ENCODE results near the gene PRKCI. TPM values are rescaled to one million over a fixed set of nuclear protein-coding genes. Genes with fewer than 3 reads are reported as not detected.

The PRKCI gene
- total RNA-seq, 1 experiment from 2014 or later: 39.5 TPM

DNA sequence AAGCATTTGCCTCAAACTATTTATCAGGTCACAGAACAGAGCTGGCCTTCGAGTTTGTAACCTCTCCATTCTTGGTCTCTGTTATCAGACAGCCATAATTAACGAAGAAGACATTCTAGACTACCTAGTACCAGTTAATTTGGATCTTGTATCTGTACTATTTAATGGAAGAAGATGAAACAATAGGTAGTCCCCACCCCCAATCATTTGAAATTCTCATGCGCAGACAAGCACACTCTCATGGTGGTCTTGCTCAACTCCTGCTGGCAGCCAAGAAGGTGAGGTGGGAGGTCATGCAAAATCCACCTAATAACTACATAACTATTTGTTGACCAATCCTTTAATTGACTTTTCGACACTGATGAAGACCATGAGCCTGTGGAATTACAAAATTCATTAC lies 132.5 kb downstream of the PRKCI start:
- Histone ChIP-seq H3K9me3 (ENCODE audit: low read length) (no peaks in the 10 kb centered on the region), H3K9ac (ENCODE audit: low read length) (no peak overlapping the region), H3K27ac (ENCODE audit: low read length) (no peak overlapping the region), H3K9me2 (replicated peaks; ENCODE audit: low read length) (no peaks in the 10 kb centered on the region), H3K79me2 (ENCODE audit: low read length) (peaks cover 22% of the 10 kb centered on the region), H3K4me1 (ENCODE audit: insufficient read depth, low read length) (peaks cover 17% of the 10 kb centered on the region), H3K4me3 (ENCODE audit: low read length) (no peak overlapping the region), H3K27me3 (ENCODE audit: low read length) (no peaks in the 10 kb centered on the region), H3K36me3 (ENCODE audit: low read depth, low read length) (no peaks in the 10 kb centered on the region), H2AFZ (ENCODE audit: low read length) (no peak overlapping the region), H3K4me2 (ENCODE audit: low read length) (no peak overlapping the region), H4K20me1 (ENCODE audit: low read length) (no peaks in the 10 kb centered on the region), H3F3A (ENCODE audit: low read length, unreplicated experiment) (no peaks in the 10 kb centered on the region)
- ATAC-seq: no peak
- BruUV-seq (replicated peaks): no TSS peak
- ChIA-PET CTCF (no interaction called here), POLR2A (ENCODE audit: unreplicated experiment) (no interaction called here)
- TF ChIP-seq EZH2phosphoT487 (IDR thresholded peaks at IDR 0.05; ENCODE audit: borderline replicate concordance, low read length) (no peak), EZH2 (IDR thresholded peaks at IDR 0.05; ENCODE audit: low read length, unreplicated experiment) (no peak), CTCF (conservative IDR thresholded peaks at IDR 0.05; ENCODE audit: low read depth, low read length) (no peak)
- intact Hi-C loops (cut with micrococcal nuclease): no loop called here
- no peak for DNase-seq

Other genes starting within 250 kb of the PRKCI start
- 13.0 and 15.7 TPM in 2 replicates for gene GPR160, start 184.4 kb upstream of the PRKCI start, total RNA-seq (2014; rRNA removed)
- 7.5 and 16.2 TPM in 2 replicates for gene PHC3, start 40.7 kb upstream of the PRKCI start, total RNA-seq (2014; rRNA removed)
- gene SKIL, start 135.3 kb downstream of the PRKCI start, total RNA-seq (2014; rRNA removed): 15.6 and 35.0 TPM in 2 replicates
- 32.0 and 38.0 TPM in 2 replicates for gene CLDN11, start 196.4 kb downstream of the PRKCI start, total RNA-seq (2014; rRNA removed)